WTC11 (cell line): ENCODE measurements around the gene GORASP1. TPM values are rescaled to one million over a fixed set of nuclear protein-coding genes. Genes with fewer than 3 reads are reported as not detected.

Source experiments
- ATAC-seq: fragments of 200-7000 bp; cut with Tn5 transposase; 2 replicates; pipeline ENCODE4 v1.10.0; 2021; ENCODE audit warnings: mild to moderate bottlenecking, moderate library complexity
- CTCF ChIA-PET: fragments of 300-600 bp; sonication (Branson Sonifier 250); formaldehyde crosslinking; loops from one replicate; lab custom pipeline; 2021; ENCODE audit warnings: antibody characterized with exemption; lab: Charles Lee
- POLR2A ChIA-PET: fragments of 350-600 bp; sonication (Branson Sonifier 250); formaldehyde crosslinking; loops from one replicate; lab custom pipeline; 2021; ENCODE audit warnings: antibody characterized with exemption; lab: Charles Lee
- DNase-seq: peaks from one replicate; pipeline ENCODE4 v3.0.0; 2021; ENCODE audit warnings: low spot score
- H3K27ac Mint-ChIP-seq: 2 replicates; pipeline ENCODE4 v1.8.0; 2021; ENCODE audit warnings: mixed read lengths
- H3K27me3 Mint-ChIP-seq: 2 replicates; pipeline ENCODE4 v1.8.0; 2021; ENCODE audit warnings: low read depth, mild to moderate bottlenecking, moderate library complexity, mixed read lengths
- H3K36me3 Mint-ChIP-seq: 2 replicates; pipeline ENCODE4 v1.8.0; 2021; ENCODE audit warnings: mixed read lengths
- H3K4me1 Mint-ChIP-seq: 2 replicates; pipeline ENCODE4 v1.8.0; 2022; ENCODE audit warnings: mixed read lengths
- H3K4me3 Mint-ChIP-seq: 2 replicates; pipeline ENCODE4 v1.8.0; 2021; ENCODE audit warnings: mild to moderate bottlenecking, moderate library complexity, mixed read lengths
- H3K9me3 Mint-ChIP-seq: 2 replicates; pipeline ENCODE4 v1.8.0; 2021; ENCODE audit warnings: mixed read lengths
- ATF1 ChIP-seq: sonication (generic); formaldehyde crosslinking; IDR thresholded peaks from 2 replicates; pipeline ENCODE4 v1.8.1; 2023; ENCODE audit warnings: mild to moderate bottlenecking, moderate library complexity, missing genetic modification reagents
- CDX4 ChIP-seq: fragments of 250-450 bp; sonication (Bioruptor Pico); IDR thresholded peaks from 2 replicates; pipeline ENCODE4 v1.9.0; 2021; ENCODE audit warnings: moderate library complexity, mild to moderate bottlenecking, inconsistent platforms, borderline replicate concordance
- CREB1 ChIP-seq: sonication (generic); formaldehyde crosslinking; IDR thresholded peaks from 2 replicates; pipeline ENCODE4 v1.8.0; 2023; ENCODE audit warnings: mild to moderate bottlenecking, missing genetic modification reagents
- ELF4 ChIP-seq: sonication (generic); formaldehyde crosslinking; IDR thresholded peaks from 2 replicates; pipeline ENCODE4 v1.8.1; 2022; ENCODE audit warnings: low read depth, mild to moderate bottlenecking, moderate library complexity, missing genetic modification reagents
- IRF2 ChIP-seq: sonication (generic); formaldehyde crosslinking; IDR thresholded peaks from 2 replicates; pipeline ENCODE4 v1.8.0; 2022; ENCODE audit warnings: low read depth, missing genetic modification reagents, borderline replicate concordance
- JUN ChIP-seq: sonication (generic); formaldehyde crosslinking; IDR thresholded peaks from 2 replicates; pipeline ENCODE4 v1.8.0; 2023; ENCODE audit warnings: mild to moderate bottlenecking, missing genetic modification reagents
- NR1H2 ChIP-seq: sonication (generic); formaldehyde crosslinking; IDR thresholded peaks from 2 replicates; pipeline ENCODE4 v1.9.0; 2021; ENCODE audit warnings: mild to moderate bottlenecking, moderate library complexity, missing genetic modification reagents
- ZNF219 ChIP-seq: sonication (generic); formaldehyde crosslinking; IDR thresholded peaks from 2 replicates; pipeline ENCODE4 v1.8.0; 2023; ENCODE audit warnings: missing genetic modification reagents, mild to moderate bottlenecking, borderline replicate concordance
- ZNF263 ChIP-seq: sonication (generic); formaldehyde crosslinking; IDR thresholded peaks from 2 replicates; pipeline ENCODE4 v1.8.1; 2022; ENCODE audit warnings: low read depth, mild to moderate bottlenecking, moderate library complexity, missing genetic modification reagents
- ZNF425 ChIP-seq: fragments of 250-450 bp; sonication (Bioruptor Pico); conservative IDR thresholded peaks from 2 replicates; pipeline ENCODE4 v1.9.0; 2021; ENCODE audit warnings: mild to moderate bottlenecking
- ZNF532 ChIP-seq: fragments of 250-450 bp; sonication (Bioruptor Pico); IDR thresholded peaks from 2 replicates; pipeline ENCODE4 v1.9.0; 2021; ENCODE audit warnings: mild to moderate bottlenecking, borderline replicate concordance
- total RNA-seq: library from RNA; stranded (reverse); gene quantifications from 3 replicates; pipeline ENCODE4 v1.2.3, GENCODE V29; 2021
- TF ChIP-seq, protein P1 (sequence below): sonication (generic); formaldehyde crosslinking; IDR thresholded peaks from 2 replicates; pipeline ENCODE4 v1.8.1; 2023; ENCODE audit warnings: mild to moderate bottlenecking, missing genetic modification reagents, moderate library complexity
- TF ChIP-seq, protein P2 (sequence below): fragments of 250-450 bp; sonication (Bioruptor Pico); IDR thresholded peaks from 2 replicates; pipeline ENCODE4 v2.1.2; 2022; ENCODE audit warnings: mild to moderate bottlenecking, moderate library complexity
- TF ChIP-seq, protein P3 (sequence below): fragments of 250-450 bp; sonication (Bioruptor Pico); IDR thresholded peaks from 2 replicates; pipeline ENCODE4 v1.9.0; 2021; ENCODE audit warnings: mild to moderate bottlenecking
- TF ChIP-seq, protein P4 (sequence below): fragments of 250-450 bp; sonication (Bioruptor Pico); IDR thresholded peaks from 2 replicates; pipeline ENCODE4 v1.9.0; 2021; ENCODE audit warnings: mild to moderate bottlenecking
- TF ChIP-seq, protein P5 (sequence below): sonication (generic); formaldehyde crosslinking; IDR thresholded peaks from 2 replicates; pipeline ENCODE4 v1.8.0; 2022; ENCODE audit warnings: missing genetic modification reagents

The GORASP1 gene
- total RNA-seq, 1 experiment from 2014 or later, result 47.4 TPM

DNA sequence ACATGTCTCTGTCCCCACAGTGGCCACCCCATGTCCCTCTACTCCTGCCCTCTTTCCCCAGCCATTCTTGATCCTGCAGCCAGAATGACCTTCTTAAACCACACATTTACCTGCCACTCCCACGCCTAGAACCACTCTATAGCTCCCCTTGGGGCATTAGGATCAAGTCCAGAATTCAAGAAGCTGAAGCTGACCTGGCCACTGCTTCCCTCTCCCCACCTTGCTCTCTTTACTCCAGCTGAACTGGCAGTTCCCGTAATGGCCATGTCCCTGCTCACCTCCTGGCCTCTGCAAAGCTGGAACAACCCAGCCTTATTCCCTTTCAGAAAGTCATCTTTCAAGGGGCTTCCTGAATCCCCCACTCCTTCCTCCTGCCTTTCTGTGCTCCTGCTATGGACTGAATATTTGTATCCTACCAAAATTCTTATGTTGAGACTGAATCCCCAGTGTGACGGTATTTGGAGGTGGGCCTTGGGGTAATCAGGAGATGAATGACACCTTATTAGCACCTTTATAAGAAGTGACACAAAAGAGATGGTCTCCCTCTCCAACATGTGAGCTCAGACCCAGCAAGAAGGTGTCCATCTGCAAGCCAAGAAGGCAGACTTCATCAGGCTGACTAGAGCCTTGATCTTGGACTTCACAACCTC lies 42.2 kb upstream of the GORASP1 start (continued):
- TF ChIP-seq ZNF532 (CRISPR knock-in tag), result no peak
- TF ChIP-seq CREB1 (CRISPR knock-in tag), result no peak
- TF ChIP-seq, protein P1, sequence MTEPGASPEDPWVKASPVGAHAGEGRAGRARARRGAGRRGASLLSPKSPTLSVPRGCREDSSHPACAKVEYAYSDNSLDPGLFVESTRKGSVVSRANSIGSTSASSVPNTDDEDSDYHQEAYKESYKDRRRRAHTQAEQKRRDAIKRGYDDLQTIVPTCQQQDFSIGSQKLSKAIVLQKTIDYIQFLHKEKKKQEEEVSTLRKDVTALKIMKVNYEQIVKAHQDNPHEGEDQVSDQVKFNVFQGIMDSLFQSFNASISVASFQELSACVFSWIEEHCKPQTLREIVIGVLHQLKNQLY (CRISPR knock-in tag), result no peak
- no peak for TF ChIP-seq ZNF263
- TF ChIP-seq ATF1 (CRISPR knock-in tag), result no peak
- TF ChIP-seq, protein P2, sequence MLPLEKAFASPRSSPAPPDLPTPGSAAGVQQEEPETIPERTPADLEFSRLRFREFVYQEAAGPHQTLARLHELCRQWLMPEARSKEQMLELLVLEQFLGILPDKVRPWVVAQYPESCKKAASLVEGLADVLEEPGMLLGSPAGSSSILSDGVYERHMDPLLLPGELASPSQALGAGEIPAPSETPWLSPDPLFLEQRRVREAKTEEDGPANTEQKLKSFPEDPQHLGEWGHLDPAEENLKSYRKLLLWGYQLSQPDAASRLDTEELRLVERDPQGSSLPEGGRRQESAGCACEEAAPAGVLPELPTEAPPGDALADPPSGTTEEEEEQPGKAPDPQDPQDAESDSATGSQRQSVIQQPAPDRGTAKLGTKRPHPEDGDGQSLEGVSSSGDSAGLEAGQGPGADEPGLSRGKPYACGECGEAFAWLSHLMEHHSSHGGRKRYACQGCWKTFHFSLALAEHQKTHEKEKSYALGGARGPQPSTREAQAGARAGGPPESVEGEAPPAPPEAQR (CRISPR knock-in tag), result no peak
- TF ChIP-seq, protein P3, sequence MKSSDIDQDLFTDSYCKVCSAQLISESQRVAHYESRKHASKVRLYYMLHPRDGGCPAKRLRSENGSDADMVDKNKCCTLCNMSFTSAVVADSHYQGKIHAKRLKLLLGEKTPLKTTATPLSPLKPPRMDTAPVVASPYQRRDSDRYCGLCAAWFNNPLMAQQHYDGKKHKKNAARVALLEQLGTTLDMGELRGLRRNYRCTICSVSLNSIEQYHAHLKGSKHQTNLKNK (CRISPR knock-in tag), result no peak

GRCh38 chr3:39149059-39149455 lies 41.6 kb upstream of the GORASP1 start:
- H3K27ac Mint-ChIP-seq, result peak overlapping the region; percentile 84; the same call in 1 of the 2 replicates
- peaks cover 66% of the 10 kb centered on the region for H3K4me1 Mint-ChIP-seq
- DNase-seq (no peak), ATAC-seq (no peak)
- ChIA-PET POLR2A (no interaction called here), CTCF (interaction anchor here (1.0 to 2.5 kb wide), 2 partner anchors 12 to 42 kb away, joined by 3 to 12 read pairs; no protein-coding TSS in a partner anchor)
- TF ChIP-seq ZNF425 (CRISPR knock-in tag) (no peak), NR1H2 (CRISPR knock-in tag) (no peak), ZNF219 (CRISPR knock-in tag) (no peak), JUN (CRISPR knock-in tag) (no peak), ELF4 (CRISPR knock-in tag) (no peak), CDX4 (CRISPR knock-in tag) (no peak), IRF2 (no peak)
- TF ChIP-seq, protein P4, sequence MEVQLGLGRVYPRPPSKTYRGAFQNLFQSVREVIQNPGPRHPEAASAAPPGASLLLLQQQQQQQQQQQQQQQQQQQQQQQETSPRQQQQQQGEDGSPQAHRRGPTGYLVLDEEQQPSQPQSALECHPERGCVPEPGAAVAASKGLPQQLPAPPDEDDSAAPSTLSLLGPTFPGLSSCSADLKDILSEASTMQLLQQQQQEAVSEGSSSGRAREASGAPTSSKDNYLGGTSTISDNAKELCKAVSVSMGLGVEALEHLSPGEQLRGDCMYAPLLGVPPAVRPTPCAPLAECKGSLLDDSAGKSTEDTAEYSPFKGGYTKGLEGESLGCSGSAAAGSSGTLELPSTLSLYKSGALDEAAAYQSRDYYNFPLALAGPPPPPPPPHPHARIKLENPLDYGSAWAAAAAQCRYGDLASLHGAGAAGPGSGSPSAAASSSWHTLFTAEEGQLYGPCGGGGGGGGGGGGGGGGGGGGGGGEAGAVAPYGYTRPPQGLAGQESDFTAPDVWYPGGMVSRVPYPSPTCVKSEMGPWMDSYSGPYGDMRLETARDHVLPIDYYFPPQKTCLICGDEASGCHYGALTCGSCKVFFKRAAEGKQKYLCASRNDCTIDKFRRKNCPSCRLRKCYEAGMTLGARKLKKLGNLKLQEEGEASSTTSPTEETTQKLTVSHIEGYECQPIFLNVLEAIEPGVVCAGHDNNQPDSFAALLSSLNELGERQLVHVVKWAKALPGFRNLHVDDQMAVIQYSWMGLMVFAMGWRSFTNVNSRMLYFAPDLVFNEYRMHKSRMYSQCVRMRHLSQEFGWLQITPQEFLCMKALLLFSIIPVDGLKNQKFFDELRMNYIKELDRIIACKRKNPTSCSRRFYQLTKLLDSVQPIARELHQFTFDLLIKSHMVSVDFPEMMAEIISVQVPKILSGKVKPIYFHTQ (CRISPR knock-in tag), result no peak
- TF ChIP-seq, protein P5, sequence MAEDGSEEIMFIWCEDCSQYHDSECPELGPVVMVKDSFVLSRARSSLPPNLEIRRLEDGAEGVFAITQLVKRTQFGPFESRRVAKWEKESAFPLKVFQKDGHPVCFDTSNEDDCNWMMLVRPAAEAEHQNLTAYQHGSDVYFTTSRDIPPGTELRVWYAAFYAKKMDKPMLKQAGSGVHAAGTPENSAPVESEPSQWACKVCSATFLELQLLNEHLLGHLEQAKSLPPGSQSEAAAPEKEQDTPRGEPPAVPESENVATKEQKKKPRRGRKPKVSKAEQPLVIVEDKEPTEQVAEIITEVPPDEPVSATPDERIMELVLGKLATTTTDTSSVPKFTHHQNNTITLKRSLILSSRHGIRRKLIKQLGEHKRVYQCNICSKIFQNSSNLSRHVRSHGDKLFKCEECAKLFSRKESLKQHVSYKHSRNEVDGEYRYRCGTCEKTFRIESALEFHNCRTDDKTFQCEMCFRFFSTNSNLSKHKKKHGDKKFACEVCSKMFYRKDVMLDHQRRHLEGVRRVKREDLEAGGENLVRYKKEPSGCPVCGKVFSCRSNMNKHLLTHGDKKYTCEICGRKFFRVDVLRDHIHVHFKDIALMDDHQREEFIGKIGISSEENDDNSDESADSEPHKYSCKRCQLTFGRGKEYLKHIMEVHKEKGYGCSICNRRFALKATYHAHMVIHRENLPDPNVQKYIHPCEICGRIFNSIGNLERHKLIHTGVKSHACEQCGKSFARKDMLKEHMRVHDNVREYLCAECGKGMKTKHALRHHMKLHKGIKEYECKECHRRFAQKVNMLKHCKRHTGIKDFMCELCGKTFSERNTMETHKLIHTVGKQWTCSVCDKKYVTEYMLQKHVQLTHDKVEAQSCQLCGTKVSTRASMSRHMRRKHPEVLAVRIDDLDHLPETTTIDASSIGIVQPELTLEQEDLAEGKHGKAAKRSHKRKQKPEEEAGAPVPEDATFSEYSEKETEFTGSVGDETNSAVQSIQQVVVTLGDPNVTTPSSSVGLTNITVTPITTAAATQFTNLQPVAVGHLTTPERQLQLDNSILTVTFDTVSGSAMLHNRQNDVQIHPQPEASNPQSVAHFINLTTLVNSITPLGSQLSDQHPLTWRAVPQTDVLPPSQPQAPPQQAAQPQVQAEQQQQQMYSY (CRISPR knock-in tag), result no peak
- no peaks in the 10 kb centered on the region for H3K27me3 Mint-ChIP-seq
- H3K4me3 Mint-ChIP-seq, result peak overlapping the region; percentile 20; the same call in 1 of the 2 replicates
- no peaks in the 10 kb centered on the region for H3K9me3 Mint-ChIP-seq
- peaks cover 18% of the 10 kb centered on the region for H3K36me3 Mint-ChIP-seq
